Cardiac fibroblast (primary cell): ENCODE data around the gene COPS8.

Experiments used
- DNase-seq, 2 donors: peaks; one replicate each; pipeline versions ENCODE4 v3.0.0 to v3.0.0-alpha.2; 2010; ENCODE audit warnings: low read depth in 2 of 2
- H3K4me3 ChIP-seq, 2 donors: replicated peaks in 1 of 2; 1 replicate in 1 of 2; 2 replicates in 1 of 2; pipeline ENCODE4 v1.5.1; 2011; ENCODE audit warnings: low read depth in 2 of 2, low read length in 2 of 2, mild to moderate bottlenecking in 2 of 2, moderate library complexity in 1 of 2
- TF ChIP-seq, protein P1 (sequence below): IDR thresholded peaks from one replicate; pipeline ENCODE4 v1.5.1; 2011; ENCODE audit warnings: low read depth, mild to moderate bottlenecking, low read length, inconsistent platforms

The COPS8 gene

GRCh38 chr2:237147317-237147716 lies 61.6 kb downstream of the COPS8 start:
- no peak overlapping the region for H3K4me3 ChIP-seq
- DNase-seq = peak in 1 of 2 donors; percentile 30
- TF ChIP-seq, protein P1, sequence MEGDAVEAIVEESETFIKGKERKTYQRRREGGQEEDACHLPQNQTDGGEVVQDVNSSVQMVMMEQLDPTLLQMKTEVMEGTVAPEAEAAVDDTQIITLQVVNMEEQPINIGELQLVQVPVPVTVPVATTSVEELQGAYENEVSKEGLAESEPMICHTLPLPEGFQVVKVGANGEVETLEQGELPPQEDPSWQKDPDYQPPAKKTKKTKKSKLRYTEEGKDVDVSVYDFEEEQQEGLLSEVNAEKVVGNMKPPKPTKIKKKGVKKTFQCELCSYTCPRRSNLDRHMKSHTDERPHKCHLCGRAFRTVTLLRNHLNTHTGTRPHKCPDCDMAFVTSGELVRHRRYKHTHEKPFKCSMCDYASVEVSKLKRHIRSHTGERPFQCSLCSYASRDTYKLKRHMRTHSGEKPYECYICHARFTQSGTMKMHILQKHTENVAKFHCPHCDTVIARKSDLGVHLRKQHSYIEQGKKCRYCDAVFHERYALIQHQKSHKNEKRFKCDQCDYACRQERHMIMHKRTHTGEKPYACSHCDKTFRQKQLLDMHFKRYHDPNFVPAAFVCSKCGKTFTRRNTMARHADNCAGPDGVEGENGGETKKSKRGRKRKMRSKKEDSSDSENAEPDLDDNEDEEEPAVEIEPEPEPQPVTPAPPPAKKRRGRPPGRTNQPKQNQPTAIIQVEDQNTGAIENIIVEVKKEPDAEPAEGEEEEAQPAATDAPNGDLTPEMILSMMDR = no peak

- no peak overlapping the region for H3K4me3 ChIP-seq
- DNase-seq = no peak
- TF ChIP-seq, protein P1 = no peak
Measured at GRCh38 chr2:237148624-237149023, 62.9 kb downstream of the COPS8 start.

DNA sequence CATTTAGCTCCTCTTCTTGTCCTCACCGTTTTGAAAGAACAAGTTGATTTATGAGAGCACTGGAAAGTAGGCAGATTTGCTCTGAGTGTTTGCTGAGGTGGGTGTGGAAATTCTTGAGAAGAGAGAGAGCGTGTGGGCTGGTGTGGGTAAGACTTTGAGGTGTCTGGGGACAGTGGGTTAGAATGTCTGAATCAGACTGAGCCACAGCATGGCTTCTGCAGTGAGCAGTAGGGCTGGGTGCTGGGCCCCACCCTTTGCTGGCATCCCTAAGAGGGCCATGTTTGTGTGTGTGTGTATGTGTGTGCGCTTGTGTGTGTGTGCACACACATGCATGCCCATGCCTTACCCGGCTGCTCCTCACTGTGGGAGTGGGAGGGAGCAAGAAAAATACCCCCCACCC lies 63.7 kb downstream of the COPS8 start:
- H3K4me3 ChIP-seq = no peak overlapping the region
- TF ChIP-seq, protein P1 = no peak
- DNase-seq = peak in 1 of 2 donors; percentile 67
